ENCODE results near the gene INTS1. TPM values are rescaled to one million over a fixed set of nuclear protein-coding genes. Genes with fewer than 3 reads are reported as not detected.

The INTS1 gene
- total and polyA plus RNA-seq, 9 donors: 1.9 to 80.5 (median 61.5) TPM

- no peak for TF ChIP-seq POLR2A (IDR thresholded peaks at IDR 0.05)
- TF ChIP-seq EP300 (IDR thresholded peaks at IDR 0.05): no peak
- TF ChIP-seq, protein P1, sequence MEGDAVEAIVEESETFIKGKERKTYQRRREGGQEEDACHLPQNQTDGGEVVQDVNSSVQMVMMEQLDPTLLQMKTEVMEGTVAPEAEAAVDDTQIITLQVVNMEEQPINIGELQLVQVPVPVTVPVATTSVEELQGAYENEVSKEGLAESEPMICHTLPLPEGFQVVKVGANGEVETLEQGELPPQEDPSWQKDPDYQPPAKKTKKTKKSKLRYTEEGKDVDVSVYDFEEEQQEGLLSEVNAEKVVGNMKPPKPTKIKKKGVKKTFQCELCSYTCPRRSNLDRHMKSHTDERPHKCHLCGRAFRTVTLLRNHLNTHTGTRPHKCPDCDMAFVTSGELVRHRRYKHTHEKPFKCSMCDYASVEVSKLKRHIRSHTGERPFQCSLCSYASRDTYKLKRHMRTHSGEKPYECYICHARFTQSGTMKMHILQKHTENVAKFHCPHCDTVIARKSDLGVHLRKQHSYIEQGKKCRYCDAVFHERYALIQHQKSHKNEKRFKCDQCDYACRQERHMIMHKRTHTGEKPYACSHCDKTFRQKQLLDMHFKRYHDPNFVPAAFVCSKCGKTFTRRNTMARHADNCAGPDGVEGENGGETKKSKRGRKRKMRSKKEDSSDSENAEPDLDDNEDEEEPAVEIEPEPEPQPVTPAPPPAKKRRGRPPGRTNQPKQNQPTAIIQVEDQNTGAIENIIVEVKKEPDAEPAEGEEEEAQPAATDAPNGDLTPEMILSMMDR (IDR thresholded peaks at IDR 0.05): no peak
- H3K4me1 ChIP-seq (ENCODE audit: insufficient read depth): peaks cover 5% of the 10 kb centered on the region
- H3K9me3 ChIP-seq: no peaks in the 10 kb centered on the region
- no peak for DNase-seq
- H3K27ac ChIP-seq: no peak overlapping the region
- 86 to 91% (median 88%) methylated on average over 21 of the region's 21 CpGs for WGBS, 3 donors
- H3K4me3 ChIP-seq: no peak overlapping the region
- intact Hi-C loops (cut with DNase I): no loop called here
- no peaks in the 10 kb centered on the region for H3K36me3 ChIP-seq
- H3K27me3 ChIP-seq: no peaks in the 10 kb centered on the region
Measured at GRCh38 chr7:1542329-1542728, 38.1 kb upstream of the INTS1 start.

DNA sequence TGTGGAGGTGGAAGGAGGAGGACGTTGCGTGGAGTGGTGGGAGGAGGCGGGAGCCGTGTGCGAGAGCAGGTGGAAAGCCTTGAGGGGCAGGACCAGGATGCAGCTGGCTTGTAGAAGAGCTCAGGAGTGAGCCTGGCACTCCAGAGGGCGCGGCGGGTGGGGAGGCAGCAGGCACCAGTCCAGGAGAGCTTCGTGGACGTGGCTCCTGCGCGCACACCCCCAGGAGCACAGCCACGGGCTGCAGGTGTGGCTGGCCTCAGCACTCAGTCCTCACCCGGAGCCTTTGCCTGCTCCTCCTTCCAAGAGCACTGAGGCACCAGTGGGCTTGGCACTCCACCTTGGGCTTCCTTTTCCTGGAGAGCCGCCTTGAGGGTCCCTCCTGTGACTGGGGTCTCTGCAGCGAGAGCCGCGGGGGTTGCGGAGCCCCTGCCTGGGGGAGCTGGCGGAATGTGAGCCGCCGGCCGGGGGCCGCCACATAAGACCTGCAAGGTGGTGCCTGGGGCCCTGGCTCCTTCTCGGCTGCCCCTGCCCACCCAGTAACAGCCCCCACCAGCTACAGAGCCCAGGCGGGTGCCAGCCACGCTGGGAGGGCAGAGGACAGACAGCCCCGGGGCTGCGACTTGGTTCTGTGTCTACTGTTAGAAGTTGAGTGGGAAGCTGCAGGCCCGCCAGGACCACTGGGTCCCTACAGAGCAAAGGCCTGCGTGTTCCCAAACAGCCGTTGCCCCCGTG, 37.4 kb upstream of the INTS1 start:
- WGBS, 3 donors: 87 to 89% (median 88%) methylated on average over 33 of the region's 33 CpGs
- intact Hi-C loops (cut with DNase I): no loop called here
- TF ChIP-seq EP300 (IDR thresholded peaks at IDR 0.05) (no peak), POLR2A (IDR thresholded peaks at IDR 0.05) (no peak)
- TF ChIP-seq, protein P1 (IDR thresholded peaks at IDR 0.05): no peak
- Histone ChIP-seq H3K27ac (no peak overlapping the region), H3K9me3 (no peaks in the 10 kb centered on the region), H3K4me1 (ENCODE audit: insufficient read depth) (peaks cover 9% of the 10 kb centered on the region), H3K27me3 (no peaks in the 10 kb centered on the region), H3K36me3 (no peaks in the 10 kb centered on the region), H3K4me3 (no peak overlapping the region)
- no peak for DNase-seq

- no peaks in the 10 kb centered on the region for H3K27me3 ChIP-seq
- WGBS, 3 donors: 85 to 90% (median 87%) methylated on average over 29 to 31 of the region's 31 CpGs
- DNase-seq: peak in 1 of 5 donors; percentile 13
- H3K27ac ChIP-seq: no peak overlapping the region
- H3K9me3 ChIP-seq: no peaks in the 10 kb centered on the region
- no peak overlapping the region for H3K4me3 ChIP-seq
- intact Hi-C loops (cut with DNase I): no loop called here
- peaks cover 13% of the 10 kb centered on the region for H3K4me1 ChIP-seq (ENCODE audit: insufficient read depth)
- no peak for TF ChIP-seq POLR2A (IDR thresholded peaks at IDR 0.05)
- H3K36me3 ChIP-seq: no peaks in the 10 kb centered on the region
Measured at GRCh38 chr7:1540776-1541271, 36.6 kb upstream of the INTS1 start.

DNA sequence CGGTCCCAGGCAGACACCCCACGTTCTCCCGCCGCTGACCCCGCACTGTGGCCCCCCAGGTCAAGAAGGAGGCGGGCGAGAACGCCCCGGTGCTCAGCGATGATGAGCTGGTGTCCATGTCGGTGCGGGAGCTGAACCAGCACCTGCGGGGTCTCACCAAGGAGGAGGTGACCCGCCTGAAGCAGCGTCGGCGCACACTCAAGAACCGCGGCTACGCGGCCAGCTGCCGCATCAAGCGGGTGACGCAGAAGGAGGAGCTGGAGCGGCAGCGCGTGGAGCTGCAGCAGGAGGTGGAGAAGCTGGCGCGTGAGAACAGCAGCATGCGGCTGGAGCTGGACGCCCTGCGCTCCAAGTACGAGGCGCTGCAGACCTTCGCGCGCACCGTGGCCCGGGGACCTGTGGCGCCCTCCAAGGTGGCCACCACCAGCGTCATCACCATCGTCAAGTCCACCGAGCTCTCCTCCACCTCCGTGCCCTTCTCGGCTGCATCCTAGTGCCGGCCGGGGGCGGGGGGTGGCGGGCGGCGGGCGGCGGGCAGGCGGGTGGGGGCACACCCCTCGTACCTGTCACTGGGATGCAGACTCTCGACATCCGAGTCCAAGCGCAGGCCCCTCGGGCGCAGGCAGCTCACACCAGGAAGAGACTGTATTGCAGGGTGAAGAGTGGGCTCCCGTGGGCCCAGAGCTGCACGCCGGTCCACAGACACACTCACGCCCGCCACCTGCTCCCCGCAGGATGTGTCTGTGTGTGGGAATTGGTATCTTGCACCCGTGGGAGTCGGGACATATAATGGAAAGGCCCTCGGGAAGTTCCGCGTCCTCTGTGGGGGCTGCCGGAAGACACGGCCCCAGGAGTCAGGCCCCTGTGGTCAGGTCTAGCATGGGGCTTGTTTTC, 35.9 kb upstream of the INTS1 start:
- DNase-seq: peak in 1 of 5 donors; percentile 16
- no peaks in the 10 kb centered on the region for H3K36me3 ChIP-seq
- H3K4me1 ChIP-seq (ENCODE audit: insufficient read depth): peaks cover 13% of the 10 kb centered on the region
- TF ChIP-seq EP300 (IDR thresholded peaks at IDR 0.05) (no peak), POLR2A (IDR thresholded peaks at IDR 0.05) (no peak)
- intact Hi-C loops (cut with DNase I): loop anchor here in 1 of 4 donors (5.0 kb wide), 1 partner anchor 32 kb away; the partner anchor contains the start of gene PSMG3
- H3K27ac ChIP-seq: no peak overlapping the region
- no peak overlapping the region for H3K4me3 ChIP-seq
- H3K9me3 ChIP-seq: no peaks in the 10 kb centered on the region
- 92 to 93% (median 93%) methylated on average over 68 to 73 of the region's 73 CpGs for WGBS, 3 donors
- no peaks in the 10 kb centered on the region for H3K27me3 ChIP-seq

- no peaks in the 10 kb centered on the region for H3K27me3 ChIP-seq
- 89 to 91% (median 90%) methylated on average over 30 to 36 of the region's 36 CpGs for WGBS, 3 donors
- H3K36me3 ChIP-seq: no peaks in the 10 kb centered on the region
- TF ChIP-seq EP300 (IDR thresholded peaks at IDR 0.05): no peak
- TF ChIP-seq, protein P1 (IDR thresholded peaks at IDR 0.05): no peak
- TF ChIP-seq POLR2A (IDR thresholded peaks at IDR 0.05): no peak
- H3K9me3 ChIP-seq: no peaks in the 10 kb centered on the region
- peak overlapping the region; percentile 66 to 91 for H3K27ac ChIP-seq
- H3K4me1 ChIP-seq (ENCODE audit: insufficient read depth): peaks cover 13% of the 10 kb centered on the region
- no peak overlapping the region for H3K4me3 ChIP-seq
- intact Hi-C loops (cut with DNase I): loop anchor here in 1 of 4 donors (5.0 kb wide), 1 partner anchor 33 kb away; the partner anchor contains the start of gene PSMG3
- DNase-seq: peak in 3 of 5 donors; percentile 21 to 54 (median 47)
Measured at GRCh38 chr7:1539181-1539881, 35.1 kb upstream of the INTS1 start.
